NOMO-1 (cell line): ENCODE measurements around the gene DYNC1LI1.

Source experiments
- DNase-seq, 2 experiments: peaks; one replicate each; lab custom pipeline; 2025; ENCODE audit not compliant: unreplicated experiment in 2 of 2; lab: John Stamatoyannopoulos, UW

Gene DYNC1LI1

GRCh38 chr3:32570421-32571191 is at the start of gene DYNC1LI1:
TSS of gene DYNC1LI1 (minus strand) at chr3:32570858. CDS start at chr3:32570770, 88 bp downstream.
- peak; percentile 86 to 95 for DNase-seq

DNA sequence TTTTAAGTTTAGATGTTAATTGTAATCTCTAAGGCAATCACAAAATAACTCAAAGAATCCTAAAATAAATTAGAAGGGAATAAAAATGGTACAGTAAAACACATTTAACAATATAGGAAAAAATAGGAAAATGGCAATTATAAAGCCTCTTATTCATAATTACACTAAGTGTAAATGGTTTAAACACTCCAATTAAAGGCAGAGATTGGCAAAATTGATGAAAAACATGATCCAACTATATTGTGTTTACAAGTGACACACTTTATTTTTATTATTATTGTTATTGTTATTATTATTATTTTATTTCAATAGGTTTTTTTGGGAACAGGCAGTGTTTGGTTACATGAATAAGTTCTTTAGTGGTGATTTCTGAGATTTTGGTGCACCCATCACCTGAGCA is 48.7 kb upstream of the DYNC1LI1 start:
- DNase-seq, result no peak

DNA sequence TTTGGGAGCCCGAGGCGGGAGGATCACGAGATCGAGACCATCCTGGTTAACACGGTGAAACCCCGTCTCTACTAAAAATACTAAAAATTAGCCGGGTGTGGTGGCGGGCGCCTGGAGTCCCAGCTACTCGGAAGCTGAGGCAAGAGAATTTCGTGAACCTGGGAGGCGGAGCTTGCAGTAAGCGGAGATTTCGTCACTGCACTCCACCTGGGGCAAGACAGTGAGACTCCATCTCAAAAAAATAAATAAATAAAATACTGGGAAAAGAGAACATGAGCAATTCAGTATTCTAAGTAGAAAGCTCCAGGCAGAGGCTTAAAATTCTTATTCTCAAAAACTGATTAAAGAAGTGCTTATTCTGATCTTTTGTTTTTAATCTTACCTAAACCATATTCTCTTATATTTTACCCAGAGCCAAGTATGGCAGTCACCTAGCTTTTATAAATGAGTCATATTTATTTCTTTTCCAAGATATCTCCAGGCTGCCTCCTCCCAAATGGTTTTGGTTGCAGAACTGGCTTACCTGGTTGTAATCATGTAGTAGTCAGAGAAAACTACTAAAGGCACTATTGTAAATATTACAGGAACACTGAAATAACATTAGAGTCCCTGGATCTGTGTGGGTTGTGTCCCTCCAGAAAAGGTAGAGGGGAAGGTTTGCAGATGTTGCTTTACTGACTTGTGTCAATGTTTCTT is 45.8 kb upstream of the DYNC1LI1 start:
- no peak for DNase-seq

DNA sequence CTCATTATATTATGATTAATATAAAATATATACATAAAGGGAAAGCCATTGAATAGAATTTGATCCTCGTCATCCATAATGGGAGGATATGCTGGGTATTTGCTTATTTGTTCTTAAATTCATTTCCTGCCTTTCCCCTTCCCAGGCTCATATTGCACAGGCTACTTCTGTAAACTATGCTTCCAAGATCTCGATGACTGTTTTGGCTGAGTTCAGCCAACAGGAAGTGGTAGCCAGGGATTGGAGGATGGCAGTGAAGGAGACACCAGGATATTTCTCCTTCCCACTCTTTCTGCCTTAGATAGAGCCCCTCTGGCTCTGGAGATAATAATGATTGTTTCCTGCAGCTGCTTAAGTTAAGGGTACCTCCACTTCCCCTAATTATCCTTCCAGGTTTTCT is 44.3 kb upstream of the DYNC1LI1 start:
- no peak for DNase-seq

GRCh38 chr3:32613183-32613582 is 42.5 kb upstream of the DYNC1LI1 start:
- DNase-seq, result no peak

GRCh38 chr3:32612547-32612946 is 41.9 kb upstream of the DYNC1LI1 start:
- no peak for DNase-seq

GRCh38 chr3:32607522-32607921 is 36.9 kb upstream of the DYNC1LI1 start:
- DNase-seq, result no peak

- no peak for DNase-seq
These were observed 36.3 kb upstream of the DYNC1LI1 start for GRCh38 chr3:32606960-32607359.

DNA sequence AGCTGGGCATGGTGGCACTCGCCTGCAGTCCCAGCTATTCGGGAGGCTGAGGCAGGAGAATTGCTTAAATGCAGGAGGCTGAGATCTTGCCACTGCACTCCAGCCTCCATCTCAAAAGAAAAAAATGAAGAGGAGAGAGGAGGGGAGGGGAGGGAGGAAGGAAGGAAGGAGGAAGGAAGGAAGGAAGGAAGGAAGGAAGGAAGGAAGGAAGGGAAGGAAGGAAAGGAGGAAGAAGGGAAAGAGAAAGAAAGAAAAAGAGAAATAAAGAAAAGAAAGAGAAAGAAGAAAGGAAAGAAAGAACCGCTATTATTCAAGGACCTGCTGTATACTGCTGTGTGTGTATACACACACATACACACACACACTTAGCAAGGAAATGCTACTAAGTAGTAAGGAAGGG is 35.6 kb upstream of the DYNC1LI1 start:
- DNase-seq, result no peak

GRCh38 chr3:32603064-32603463 is 32.4 kb upstream of the DYNC1LI1 start:
- no peak for DNase-seq

DNA sequence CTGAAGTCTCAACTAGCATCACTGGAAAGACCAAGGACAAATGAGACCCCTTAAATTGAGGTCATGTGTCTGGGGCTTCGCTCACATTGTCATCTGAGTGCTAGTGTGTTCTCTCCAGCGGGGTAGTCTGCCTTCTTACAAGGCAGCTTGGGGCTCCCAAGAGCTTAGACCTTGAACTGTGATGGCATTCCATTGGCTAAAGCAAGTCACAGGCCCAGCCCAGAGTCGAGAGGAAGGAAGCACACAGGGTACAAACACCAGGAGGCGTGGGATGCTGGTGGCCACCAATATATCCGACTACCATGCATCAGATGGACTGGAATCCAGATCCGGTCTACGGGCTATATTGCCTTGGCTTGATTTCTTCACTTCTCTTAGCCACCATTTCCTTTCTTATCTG is 31.5 kb upstream of the DYNC1LI1 start:
- no peak for DNase-seq

- no peak for DNase-seq
These were observed 31.1 kb upstream of the DYNC1LI1 start for GRCh38 chr3:32601722-32602121.

DNA sequence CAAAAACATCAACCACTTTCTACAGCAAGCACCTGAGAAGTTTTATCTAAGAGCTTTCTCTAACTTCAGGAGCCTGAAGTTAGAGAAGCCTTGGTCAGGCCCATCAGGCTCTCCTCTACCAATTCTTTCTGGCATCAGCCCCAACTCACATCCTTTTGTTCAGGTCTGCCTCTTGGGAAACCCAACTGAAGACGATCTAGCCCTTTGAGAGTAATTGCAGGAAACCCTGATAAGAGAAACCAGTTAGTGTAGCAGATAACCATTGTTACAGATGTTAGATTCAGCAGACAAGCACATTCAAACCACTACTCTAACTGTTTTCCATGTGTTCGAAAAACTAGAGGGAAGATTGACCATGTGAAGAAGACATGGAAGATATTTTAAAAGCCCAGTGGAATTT is 27.0 kb upstream of the DYNC1LI1 start:
- DNase-seq, result no peak

GRCh38 chr3:32596909-32597369 is 26.3 kb upstream of the DYNC1LI1 start:
- no peak for DNase-seq

DNA sequence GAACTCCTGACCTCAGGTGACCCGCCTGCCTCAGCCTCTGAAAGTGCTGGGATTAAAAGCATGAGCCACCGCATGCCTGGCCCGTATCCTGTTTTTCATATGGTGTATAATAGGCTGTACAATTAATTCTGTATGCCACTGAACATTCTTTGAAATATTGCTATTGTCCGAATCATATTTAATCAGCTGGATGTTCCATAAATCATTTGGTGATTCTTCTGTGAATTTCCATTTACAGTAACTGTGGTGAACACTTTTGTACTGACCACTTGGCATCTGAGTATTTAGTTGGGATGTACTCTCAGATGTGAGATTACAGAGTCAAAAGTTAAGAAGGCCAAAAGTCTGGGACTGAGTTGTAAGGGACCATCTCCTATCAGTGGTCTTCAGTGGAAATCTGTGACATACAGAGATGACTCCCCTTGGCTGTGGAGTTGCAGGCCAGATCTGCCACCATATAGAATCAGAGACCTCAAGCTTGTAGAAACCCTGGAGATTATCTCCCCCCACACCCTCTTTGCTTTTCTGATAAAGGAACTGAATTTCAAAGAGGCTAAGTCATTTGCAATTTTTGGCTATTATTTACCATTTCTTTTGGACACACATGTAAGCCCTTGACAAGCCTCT is 25.7 kb upstream of the DYNC1LI1 start:
- DNase-seq, result no peak

- no peak for DNase-seq
These were observed 24.7 kb upstream of the DYNC1LI1 start for GRCh38 chr3:32595323-32595722.

- DNase-seq, result no peak
These were observed 23.4 kb upstream of the DYNC1LI1 start for GRCh38 chr3:32593903-32594525.

DNA sequence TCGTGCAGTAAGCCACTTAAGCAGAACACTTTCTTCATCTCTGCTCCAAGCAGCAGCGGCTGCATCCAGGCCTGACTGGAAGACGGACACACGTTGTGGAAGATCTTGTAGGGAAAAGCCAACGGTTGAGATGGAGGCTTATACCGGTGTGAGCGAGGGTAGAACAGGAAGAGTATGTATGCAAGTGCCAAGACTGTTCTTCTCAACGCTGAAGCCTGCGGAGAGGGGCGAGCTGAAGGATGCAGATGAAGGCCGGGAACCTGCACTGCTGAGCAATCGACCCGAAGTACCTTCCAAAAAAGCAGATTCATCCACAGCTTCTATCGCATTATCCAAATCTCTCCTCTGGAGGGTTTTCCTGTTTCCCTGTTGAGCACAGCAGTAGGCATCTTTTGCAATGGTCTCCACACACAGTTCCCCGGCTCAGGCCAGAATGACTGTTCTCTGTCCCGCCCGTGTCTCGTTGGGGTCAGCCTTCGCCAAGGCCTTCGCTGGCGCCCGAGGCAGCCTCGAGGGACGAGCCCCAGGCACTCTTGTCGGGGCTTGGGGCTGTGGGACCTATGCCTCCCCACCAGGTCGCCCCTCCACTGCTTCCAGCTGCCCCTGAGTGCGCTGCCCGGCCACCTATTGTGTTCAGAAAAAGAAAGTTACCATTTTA is 22.2 kb upstream of the DYNC1LI1 start:
- DNase-seq, result no peak

- no peak for DNase-seq
These were observed 21.4 kb upstream of the DYNC1LI1 start for GRCh38 chr3:32592011-32592410.

- DNase-seq, result no peak
These were observed 20.5 kb upstream of the DYNC1LI1 start for GRCh38 chr3:32591186-32591585.

- DNase-seq, result peak; percentile 42 to 45
These were observed 15.7 kb upstream of the DYNC1LI1 start for GRCh38 chr3:32586356-32586755.
